GM10266 (cell line): Measurements from ENCODE around the gene SRSF5.
"Not testable (repeated sequence)": the region's sequence is repeated elsewhere in the genome, so short reads cannot be mapped to it uniquely, and the experiment has no call there.

Experiments used
- DNase-seq: peaks from one replicate; pipeline ENCODE4 v3.0.0; 2012; ENCODE audit errors: extremely low spot score
- CTCF ChIP-seq: IDR thresholded peaks from 2 replicates; pipeline ENCODE4 v1.5.1; 2012; ENCODE audit warnings: mild to moderate bottlenecking, low read depth; ENCODE audit not compliant: control insufficient read depth, insufficient read depth; ENCODE audit errors: missing control alignments

The SRSF5 gene

GRCh38 chr14:69766984-69767368 lies at the start of gene SRSF5:
Gene SRSF5 (plus strand): TSS chr14:69767142. CDS start chr14:69768157, 1,015 bp downstream.
- DNase-seq: peak; percentile 91
- TF ChIP-seq CTCF: no peak

GRCh38 chr14:69718614-69719013 lies 48.3 kb upstream of the SRSF5 start:
- DNase-seq: not testable (repeated sequence)

- TF ChIP-seq CTCF: no peak
- no peak for DNase-seq
These were observed 47.4 kb upstream of the SRSF5 start for GRCh38 chr14:69719501-69719951.

GRCh38 chr14:69720912-69721311 lies 46.0 kb upstream of the SRSF5 start:
- no peak for DNase-seq
- TF ChIP-seq CTCF: no peak

GRCh38 chr14:69726761-69727511 lies 40.0 kb upstream of the SRSF5 start:
- TF ChIP-seq CTCF: peak; percentile 92
- DNase-seq: peak; percentile 87

GRCh38 chr14:69727860-69728259 lies 39.1 kb upstream of the SRSF5 start:
- no peak for TF ChIP-seq CTCF
- DNase-seq: no peak

GRCh38 chr14:69731919-69732598 lies 34.9 kb upstream of the SRSF5 start:
- DNase-seq: not testable (repeated sequence)

GRCh38 chr14:69736405-69736804 lies 30.5 kb upstream of the SRSF5 start:
- DNase-seq: not testable (repeated sequence)

GRCh38 chr14:69741055-69741454 lies 25.9 kb upstream of the SRSF5 start:
- TF ChIP-seq CTCF: no peak
- no peak for DNase-seq
